IMR-90 (cell line): ENCODE data around the gene IL17F. TPM values are rescaled to one million over a fixed set of nuclear protein-coding genes. Genes with fewer than 3 reads are reported as not detected.

Experiments
- ATAC-seq: fragments of 200-7000 bp; cut with Tn5 transposase; 2 replicates; pipeline ENCODE4 v1.9.1; 2020; ENCODE audit warnings: low read depth, mild to moderate bottlenecking, moderate library complexity
- BruUV-seq: library from RNA; stranded (reverse); fragments of 400-500 nt; replicated peaks from 2 replicates; lab custom pipeline; 2021; lab: Mats Ljungman, UMichigan
- CTCF ChIA-PET: fragments of 300-600 bp; formaldehyde crosslinking; extraction: SDS; loops from one replicate; lab custom pipeline; 2021; ENCODE audit warnings: antibody characterized with exemption; lab: Yijun Ruan, JAX
- POLR2A ChIA-PET: fragments of 300-600 bp; sonication (Branson Sonifier 250); formaldehyde crosslinking; loops from one replicate; lab custom pipeline; 2022; ENCODE audit warnings: antibody characterized with exemption; ENCODE audit not compliant: unreplicated experiment; lab: Charles Lee
- DNase-seq: peaks from one replicate; pipeline ENCODE4 v3.0.0; 2013
- H2AFZ ChIP-seq: replicated peaks from 2 replicates; pipeline ENCODE3; 2013; ENCODE audit warnings: low read length, mild to moderate bottlenecking; ENCODE audit not compliant: poor library complexity
- H2AK5ac ChIP-seq: 2 replicates; pipeline ENCODE4 v1.6.1; 2013; ENCODE audit warnings: low read depth, low read length, inconsistent platforms
- H2AK9ac ChIP-seq: replicated peaks from 2 replicates; pipeline ENCODE3; 2013; ENCODE audit warnings: mild to moderate bottlenecking, low read depth, low read length, moderate library complexity; ENCODE audit not compliant: poor library complexity
- H2BK120ac ChIP-seq: 2 replicates; pipeline ENCODE4 v1.6.1; 2013; ENCODE audit warnings: low read depth, low read length, inconsistent platforms
- H2BK15ac ChIP-seq: 3 replicates; pipeline ENCODE4 v1.6.1; 2013; ENCODE audit warnings: low read depth, low read length, inconsistent platforms
- H2BK20ac ChIP-seq: 2 replicates; pipeline ENCODE4 v1.6.1; 2013; ENCODE audit warnings: low read depth, mild to moderate bottlenecking, inconsistent platforms, low read length, moderate library complexity
- H2BK5ac ChIP-seq: 2 replicates; pipeline ENCODE4 v1.6.1; 2013; ENCODE audit warnings: mild to moderate bottlenecking, low read depth, low read length, inconsistent platforms; ENCODE audit not compliant: poor library complexity, severe bottlenecking
- H3K14ac ChIP-seq: replicated peaks from 2 replicates; pipeline ENCODE4 v1.6.1; 2013; ENCODE audit warnings: low read depth, low read length, inconsistent platforms
- H3K18ac ChIP-seq: 2 replicates; pipeline ENCODE4 v1.6.1; 2013; ENCODE audit warnings: low read depth, low read length, control low read depth
- H3K23ac ChIP-seq: 2 replicates; pipeline ENCODE4 v1.6.1; 2013; ENCODE audit warnings: low read depth, low read length, inconsistent platforms
- H3K27ac ChIP-seq: 2 replicates; pipeline ENCODE4 v1.5.1; 2013; ENCODE audit warnings: mild to moderate bottlenecking, control low read depth, low read length; ENCODE audit not compliant: insufficient read depth
- H3K27me3 ChIP-seq: 2 replicates; pipeline ENCODE4 v1.6.1; 2013; ENCODE audit warnings: low read length; ENCODE audit not compliant: control insufficient read depth, insufficient read depth
- H3K36me3 ChIP-seq: 2 replicates; pipeline ENCODE4 v1.6.1; 2013; ENCODE audit warnings: low read length, mixed read lengths; ENCODE audit not compliant: control insufficient read depth, insufficient read depth
- H3K4ac ChIP-seq: 2 replicates; pipeline ENCODE4 v1.6.1; 2013; ENCODE audit warnings: low read depth, low read length, inconsistent platforms
- H3K4me1 ChIP-seq: 2 replicates; pipeline ENCODE4 v1.6.1; 2013; ENCODE audit warnings: low read length, mixed read lengths; ENCODE audit not compliant: control insufficient read depth, insufficient read depth
- H3K4me2 ChIP-seq: 2 replicates; pipeline ENCODE4 v1.6.1; 2013; ENCODE audit warnings: low read depth, mild to moderate bottlenecking, control low read depth, low read length, moderate library complexity
- H3K4me3 ChIP-seq: 2 replicates; pipeline ENCODE4 v1.5.1; 2013; ENCODE audit warnings: low read depth, mild to moderate bottlenecking, control low read depth, low read length, moderate library complexity; ENCODE audit not compliant: insufficient read depth
- H3K56ac ChIP-seq: 2 replicates; pipeline ENCODE4 v1.6.1; 2013; ENCODE audit warnings: low read length, inconsistent platforms; ENCODE audit not compliant: insufficient read depth; ENCODE audit errors: extremely low read depth
- H3K79me1 ChIP-seq, 2 experiments: 2 replicates each; pipeline ENCODE4 v1.6.1; 2013; ENCODE audit warnings: low read length in 2 of 2, inconsistent platforms in 1 of 2, low read depth in 1 of 2
- H3K9ac ChIP-seq: 2 replicates; pipeline ENCODE4 v1.6.1; 2013; ENCODE audit warnings: low read depth, low read length, control low read depth
- H3K9me1 ChIP-seq: 2 replicates; pipeline ENCODE4 v1.6.1; 2013; ENCODE audit warnings: low read length, inconsistent platforms; ENCODE audit not compliant: insufficient read depth
- H3K9me3 ChIP-seq: 2 replicates; pipeline ENCODE4 v1.6.1; 2013; ENCODE audit warnings: low read length; ENCODE audit not compliant: control insufficient read depth, insufficient read depth
- H4K20me1 ChIP-seq: 2 replicates; pipeline ENCODE4 v1.6.1; 2013; ENCODE audit warnings: low read length, inconsistent platforms; ENCODE audit not compliant: insufficient read depth
- H4K5ac ChIP-seq: 2 replicates; pipeline ENCODE4 v1.6.1; 2013; ENCODE audit warnings: mild to moderate bottlenecking, low read depth, low read length, control low read depth
- H4K8ac ChIP-seq, 2 experiments: 2 replicates each; pipeline ENCODE4 v1.6.1; 2013; ENCODE audit warnings: low read depth in 2 of 2, low read length in 2 of 2, control low read depth in 1 of 2, inconsistent platforms in 1 of 2
- H4K91ac ChIP-seq: 2 replicates; pipeline ENCODE4 v1.6.1; 2013; ENCODE audit warnings: low read depth, low read length, inconsistent platforms; ENCODE audit not compliant: insufficient read depth
- FOS ChIP-seq: fragments of 150-350 bp; IDR thresholded peaks from 2 replicates; pipeline ENCODE4 v1.6.1; 2016; ENCODE audit warnings: low read depth, low read length
- RAD21 ChIP-seq: IDR thresholded peaks from 2 replicates; pipeline ENCODE4 v1.6.1; 2012; ENCODE audit warnings: low read length, improper control_type of control experiment
- RFX5 ChIP-seq: IDR thresholded peaks from 2 replicates; pipeline ENCODE4 v1.8.0; 2012; ENCODE audit warnings: low read depth, mild to moderate bottlenecking, low read length, moderate library complexity
- SMC3 ChIP-seq: fragments of 150-350 bp; IDR thresholded peaks from 2 replicates; pipeline ENCODE4 v1.6.1; 2016; ENCODE audit warnings: low read depth, mild to moderate bottlenecking, antibody characterized with exemption, low read length, moderate library complexity
- WGBS, 2 experiments: methylation state at CpG; one replicate each; pipeline versions ENCODE4 v1.1.5 to v1.1.7; 2013; ENCODE audit warnings: missing lambda C conversion rate in 2 of 2; ENCODE audit not compliant: insufficient read length in 1 of 2; ENCODE audit errors: extremely low coverage in 2 of 2; 5-methylcytosine and 5-hydroxymethylcytosine counted together
- dilution Hi-C: fragments of 300-500 bp; cut with HindIII; formaldehyde crosslinking; loops from one replicate; pipeline ENCODE4 v1.14.3; 2018; ENCODE audit warnings: low sequenced_read_pairs; ENCODE audit not compliant: unreplicated experiment
- in situ Hi-C: fragments of 300-500 bp; cut with MboI; formaldehyde crosslinking; loops from 3 replicates; pipeline ENCODE4 v1.14.3; 2019; ENCODE audit warnings: low sequenced_read_pairs, inconsistent platforms, mixed read lengths
- intact Hi-C: fragments of 100-400 bp; cut with micrococcal nuclease; formaldehyde crosslinking; loops from 2 replicates; pipeline ENCODE4 v1.10.0; 2022
- polyA plus RNA-seq, 3 experiments: library from polyadenylated mRNA; depleted of rRNA; stranded (reverse); fragments of >200 nt; gene quantifications; 2 replicates each; pipeline ENCODE4 v1.2.3, GENCODE V29; 2012; ENCODE audit warnings: low replicate concordance in 1 of 3
- total RNA-seq: library from RNA; depleted of rRNA; stranded (reverse); fragments of >200 nt; gene quantifications from 2 replicates; pipeline ENCODE4 v1.2.3, GENCODE V29; 2012

IL17F gene
- total and polyA plus RNA-seq, 2 of the 4 experiments (the other 2 are of a cell fraction): not detected

- ChIA-PET POLR2A (interaction anchor here (0.6 kb wide), 1 partner anchor 1205 kb away, joined by 3 read pairs; no protein-coding TSS in a partner anchor), CTCF (interaction anchor here (0.6 kb wide), 1 partner anchor 121 kb away, joined by 3 read pairs; no protein-coding TSS in a partner anchor)
- no peak overlapping the region for H2BK5ac ChIP-seq
- H3K56ac ChIP-seq: no peak overlapping the region
- no peak overlapping the region for H4K5ac ChIP-seq
- no peaks in the 10 kb centered on the region for H3K9me1 ChIP-seq
- no peaks in the 10 kb centered on the region; the same call in 1 of the 2 replicates for H3K9me3 ChIP-seq
- H3K36me3 ChIP-seq: no peaks in the 10 kb centered on the region
- BruUV-seq: no TSS peak
- no peak overlapping the region for H2AK5ac ChIP-seq
- in situ Hi-C loops: no loop called here
- no peak overlapping the region for H3K4me3 ChIP-seq
- H3K79me1 ChIP-seq: no peaks in the 10 kb centered on the region
- WGBS, 2 experiments: no CpG with 5 or more reads among the region's 9 CpGs
- H4K20me1 ChIP-seq: no peaks in the 10 kb centered on the region
- H2BK20ac ChIP-seq: no peak overlapping the region
- H3K27ac ChIP-seq: no peak overlapping the region
- no peak overlapping the region for H2BK15ac ChIP-seq
- dilution Hi-C loops: no loop called here
- H3K4me1 ChIP-seq: peaks cover 3% of the 10 kb centered on the region; the same call in 1 of the 2 replicates
- ATAC-seq (no peak), DNase-seq (no peak)
- H3K14ac ChIP-seq: no peak overlapping the region
- no peak overlapping the region for H4K91ac ChIP-seq
- H4K8ac ChIP-seq: no peak overlapping the region
- H3K4me2 ChIP-seq: no peak overlapping the region
- no peak overlapping the region for H2AK9ac ChIP-seq
- intact Hi-C loops: no loop called here
- H3K18ac ChIP-seq: no peak overlapping the region
- no peak overlapping the region for H3K9ac ChIP-seq
- H3K23ac ChIP-seq: no peak overlapping the region
- no peak overlapping the region for H2AFZ ChIP-seq
- peaks cover 28% of the 10 kb centered on the region for H3K27me3 ChIP-seq
- no peak overlapping the region for H2BK120ac ChIP-seq
- no peak overlapping the region for H3K4ac ChIP-seq
- TF ChIP-seq RFX5: no peak
- no peak for TF ChIP-seq SMC3
- no peak for TF ChIP-seq FOS
- no peak for TF ChIP-seq RAD21
These were observed 9.2 kb upstream of the IL17F start for GRCh38 chr6:52253494-52253893.
